GM21526 (cell line): Measurements from ENCODE around the gene GJA4.
"Not testable (repeated sequence)": the region's sequence is repeated elsewhere in the genome, so short reads cannot be mapped to it uniquely, and the experiment has no call there.

Experiments
- ATAC-seq: cut with Tn5 transposase; IDR thresholded peaks from one replicate; pipeline ENCODE4 v1.9.1; 2021; ENCODE audit warnings: moderate library complexity; ENCODE audit not compliant: unreplicated experiment, low FRiP score

The GJA4 gene

GRCh38 chr1:34786521-34787325 is 6.1 kb upstream of the GJA4 start:
- no peak for ATAC-seq

GRCh38 chr1:34787461-34788420 is 5.1 kb upstream of the GJA4 start:
- no peak for ATAC-seq

- no peak for ATAC-seq
Observed at GRCh38 chr1:34790985-34791384, 1.8 kb upstream of the GJA4 start.

- ATAC-seq: no peak
Observed at GRCh38 chr1:34792424-34792823, 375 bp upstream of the GJA4 start.

GRCh38 chr1:34794001-34794789 is 1.4 kb downstream of the GJA4 start:
- no peak for ATAC-seq

GRCh38 chr1:34794790-34795180 is 2.0 kb downstream of the GJA4 start:
- no peak for ATAC-seq

- ATAC-seq: no peak
Observed at GRCh38 chr1:34795916-34796315, 3.1 kb downstream of the GJA4 start.

- ATAC-seq: no peak
Observed at GRCh38 chr1:34796990-34797389, 4.2 kb downstream of the GJA4 start.

GRCh38 chr1:34800214-34800613 is 7.4 kb downstream of the GJA4 start:
- ATAC-seq: no peak

GRCh38 chr1:34803770-34804169 is 11.0 kb downstream of the GJA4 start:
- ATAC-seq: no peak

- no peak for ATAC-seq
Observed at GRCh38 chr1:34806396-34806795, 13.6 kb downstream of the GJA4 start.

- no peak for ATAC-seq
Observed at GRCh38 chr1:34808051-34808810, 15.4 kb downstream of the GJA4 start.

GRCh38 chr1:34810781-34811180 is 18.0 kb downstream of the GJA4 start:
- ATAC-seq: not testable (repeated sequence)

- ATAC-seq: no peak
Observed at GRCh38 chr1:34816332-34816731, 23.5 kb downstream of the GJA4 start.

GRCh38 chr1:34816778-34817177 is 24.0 kb downstream of the GJA4 start:
- ATAC-seq: no peak

GRCh38 chr1:34818862-34819261 is 26.1 kb downstream of the GJA4 start:
- not testable (repeated sequence) for ATAC-seq

- no peak for ATAC-seq
Observed at GRCh38 chr1:34822202-34822601, 29.4 kb downstream of the GJA4 start.

- ATAC-seq: no peak
Observed at GRCh38 chr1:34824817-34825454, 32.1 kb downstream of the GJA4 start.

- ATAC-seq: no peak
Observed at GRCh38 chr1:34825455-34826091, 32.8 kb downstream of the GJA4 start.
